Activated CD4-positive, alpha-beta memory T cell treated with anti-CD3 and anti-CD28 coated beads for 36 hours (primary cell): ENCODE measurements around the gene CBFA2T3. TPM values are rescaled to one million over a fixed set of nuclear protein-coding genes. Genes with fewer than 3 reads are reported as not detected.

Experiments used
- CTCF ChIA-PET: fragments of 350-600 bp; sonication (Branson Sonifier 250); formaldehyde crosslinking; loops from one replicate; lab custom pipeline; 2021; ENCODE audit warnings: antibody characterized with exemption, inconsistent platforms; lab: Charles Lee
- POLR2A ChIA-PET: fragments of 350-600 bp; sonication (Branson Sonifier 250); formaldehyde crosslinking; loops from one replicate; lab custom pipeline; 2021; ENCODE audit warnings: antibody characterized with exemption; lab: Charles Lee
- DNase-seq: peaks from one replicate; pipeline ENCODE4 v3.0.0-alpha.2; 2020
- H3K27ac Mint-ChIP-seq: one replicate; pipeline ENCODE4 v1.8.0; 2021; ENCODE audit warnings: mixed read lengths
- H3K27me3 Mint-ChIP-seq: one replicate; pipeline ENCODE4 v1.8.0; 2021; ENCODE audit warnings: mixed read lengths
- H3K36me3 Mint-ChIP-seq: one replicate; pipeline ENCODE4 v1.8.0; 2021; ENCODE audit warnings: mixed read lengths
- H3K4me1 Mint-ChIP-seq: one replicate; pipeline ENCODE4 v1.8.0; 2021; ENCODE audit warnings: low read depth, mixed read lengths
- H3K4me3 Mint-ChIP-seq: one replicate; pipeline ENCODE4 v1.8.0; 2021; ENCODE audit warnings: mild to moderate bottlenecking, mixed read lengths
- H3K9me3 Mint-ChIP-seq: one replicate; pipeline ENCODE4 v1.8.0; 2021; ENCODE audit warnings: mixed read lengths
- intact Hi-C: fragments of 100-400 bp; cut with micrococcal nuclease; formaldehyde crosslinking; loops from one replicate; pipeline ENCODE4 v1.15.1; 2023
- total RNA-seq, 2 experiments: library from RNA; stranded (reverse); gene quantifications; one replicate each; pipeline ENCODE4 v1.2.3, GENCODE V29; 2021

Gene CBFA2T3
- total RNA-seq, 2 experiments from 2014 or later, result 0.12 TPM; not detected in 1

DNA sequence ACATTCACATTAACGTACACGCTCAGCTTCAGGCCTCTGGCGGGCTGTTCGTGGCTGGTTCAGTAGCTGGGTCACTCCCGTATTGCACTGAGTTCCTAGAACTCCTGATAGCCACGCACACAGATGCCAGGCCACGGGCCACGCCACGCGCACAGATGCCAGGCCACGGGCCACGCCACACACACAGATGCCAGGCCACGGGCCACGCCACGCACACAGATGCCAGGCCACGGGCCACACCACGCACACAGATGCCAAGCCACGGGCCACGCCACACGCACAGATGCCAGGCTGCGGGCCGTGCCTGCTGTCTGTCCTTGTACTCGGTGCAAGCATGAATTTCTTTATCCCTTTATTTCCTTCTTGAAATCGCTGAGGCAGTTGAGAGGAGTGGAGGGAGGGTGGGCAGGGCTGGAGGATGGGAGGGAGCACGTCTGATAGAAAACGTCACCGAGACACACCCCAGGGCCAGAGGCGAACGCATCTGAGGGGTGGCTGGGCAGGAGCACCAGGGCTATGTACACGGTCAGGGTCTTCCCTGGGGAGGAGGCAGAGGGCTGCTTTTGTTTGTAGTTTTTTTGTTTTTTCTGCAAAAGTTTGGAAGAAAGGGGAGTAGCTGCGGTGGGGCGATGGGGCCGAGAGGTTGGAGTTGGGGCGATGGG, 101.9 kb downstream of the CBFA2T3 start:
- CTCF ChIA-PET, result interaction anchor here (1.4 kb wide), 1 partner anchor 17 kb away, joined by 3 read pairs; no protein-coding TSS in a partner anchor
- Mint-ChIP-seq H3K4me3 (no peak overlapping the region), H3K27me3 (peaks cover 11% of the 10 kb centered on the region), H3K9me3 (no peaks in the 10 kb centered on the region), H3K36me3 (no peaks in the 10 kb centered on the region), H3K27ac (no peak overlapping the region), H3K4me1 (peaks cover 5% of the 10 kb centered on the region)
- intact Hi-C loops, result no loop called here
- no peak for DNase-seq
- POLR2A ChIA-PET, result no interaction called here

GRCh38 chr16:88872650-88873331, 104.2 kb downstream of the CBFA2T3 start:
- Mint-ChIP-seq H3K4me1 (peaks cover 5% of the 10 kb centered on the region), H3K9me3 (no peaks in the 10 kb centered on the region), H3K36me3 (no peaks in the 10 kb centered on the region), H3K4me3 (no peak overlapping the region), H3K27me3 (peaks cover 11% of the 10 kb centered on the region), H3K27ac (no peak overlapping the region)
- ChIA-PET CTCF (no interaction called here), POLR2A (no interaction called here)
- no peak for DNase-seq
- intact Hi-C loops, result no loop called here

GRCh38 chr16:88871730-88872416, 105.1 kb downstream of the CBFA2T3 start:
- Mint-ChIP-seq H3K4me3 (no peak overlapping the region), H3K9me3 (no peaks in the 10 kb centered on the region), H3K4me1 (peaks cover 5% of the 10 kb centered on the region), H3K27ac (no peak overlapping the region), H3K27me3 (peaks cover 11% of the 10 kb centered on the region), H3K36me3 (no peaks in the 10 kb centered on the region)
- ChIA-PET CTCF (interaction anchor here (0.9 kb wide), 1 partner anchor 14 kb away, joined by 5 read pairs; the partner anchor contains the start of genes GALNS and TRAPPC2L), POLR2A (no interaction called here)
- intact Hi-C loops, result no loop called here
- DNase-seq, result no peak

DNA sequence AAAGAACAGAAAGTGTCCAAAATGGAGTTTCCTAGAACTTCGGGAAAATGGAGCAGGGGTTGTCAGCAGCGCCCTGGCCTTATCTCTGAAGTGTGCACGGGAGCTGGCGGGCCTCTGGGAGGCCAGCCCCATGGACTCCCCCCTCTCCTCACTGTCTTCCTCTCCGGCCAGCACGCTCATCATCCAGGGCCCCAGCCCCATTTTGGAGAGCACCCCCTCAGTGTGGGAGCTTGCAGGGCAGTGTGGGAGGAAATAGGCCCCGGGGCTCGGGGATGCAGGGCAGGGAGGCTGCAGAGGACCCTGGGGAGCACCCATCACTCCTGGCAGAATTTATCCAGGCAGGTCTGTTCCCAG, 105.7 kb downstream of the CBFA2T3 start:
- H3K27ac Mint-ChIP-seq, result no peak overlapping the region
- intact Hi-C loops, result no loop called here
- no peaks in the 10 kb centered on the region for H3K9me3 Mint-ChIP-seq
- no peaks in the 10 kb centered on the region for H3K36me3 Mint-ChIP-seq
- no peak for DNase-seq
- H3K4me3 Mint-ChIP-seq, result no peak overlapping the region
- H3K27me3 Mint-ChIP-seq, result peaks cover 11% of the 10 kb centered on the region
- POLR2A ChIA-PET, result no interaction called here
- peaks cover 5% of the 10 kb centered on the region for H3K4me1 Mint-ChIP-seq
- CTCF ChIA-PET, result interaction anchor here (0.9 kb wide), 1 partner anchor 14 kb away, joined by 5 read pairs; the partner anchor contains the start of genes GALNS and TRAPPC2L

GRCh38 chr16:88870608-88871348, 106.2 kb downstream of the CBFA2T3 start:
- H3K4me1 Mint-ChIP-seq, result peaks cover 5% of the 10 kb centered on the region

GRCh38 chr16:88869673-88869980, 107.4 kb downstream of the CBFA2T3 start:
- Mint-ChIP-seq H3K9me3 (no peaks in the 10 kb centered on the region), H3K4me1 (peaks cover 5% of the 10 kb centered on the region), H3K4me3 (no peak overlapping the region), H3K27ac (no peak overlapping the region), H3K36me3 (no peaks in the 10 kb centered on the region), H3K27me3 (peaks cover 10% of the 10 kb centered on the region)
- CTCF ChIA-PET, result no interaction called here
- intact Hi-C loops, result no loop called here
- DNase-seq, result no peak
- POLR2A ChIA-PET, result no interaction called here

More at GRCh38 chr16:88870608-88871348, 106.2 kb downstream of the CBFA2T3 start:
- Mint-ChIP-seq H3K27me3 (peaks cover 11% of the 10 kb centered on the region), H3K36me3 (no peaks in the 10 kb centered on the region), H3K27ac (no peak overlapping the region), H3K4me3 (no peak overlapping the region), H3K9me3 (no peaks in the 10 kb centered on the region)
- POLR2A ChIA-PET, result no interaction called here
- CTCF ChIA-PET, result interaction anchor here (0.9 kb wide), 1 partner anchor 13 kb away, joined by 5 read pairs; the partner anchor contains the start of genes GALNS and TRAPPC2L
- DNase-seq, result peak; percentile 14
- intact Hi-C loops, result no loop called here

- no peaks in the 10 kb centered on the region for H3K9me3 Mint-ChIP-seq
- H3K27me3 Mint-ChIP-seq, result peaks cover 10% of the 10 kb centered on the region
- H3K4me3 Mint-ChIP-seq, result no peak overlapping the region
- intact Hi-C loops, result no loop called here
- H3K36me3 Mint-ChIP-seq, result no peaks in the 10 kb centered on the region
- H3K4me1 Mint-ChIP-seq, result peaks cover 5% of the 10 kb centered on the region
- DNase-seq, result no peak
- CTCF ChIA-PET, result interaction anchor here (1.6 kb wide), 1 partner anchor 12 kb away, joined by 4 read pairs; no protein-coding TSS in a partner anchor
- POLR2A ChIA-PET, result no interaction called here
- no peak overlapping the region for H3K27ac Mint-ChIP-seq
These were observed 107.9 kb downstream of the CBFA2T3 start for GRCh38 chr16:88868974-88869672.

- Mint-ChIP-seq H3K9me3 (no peaks in the 10 kb centered on the region), H3K36me3 (no peaks in the 10 kb centered on the region), H3K4me3 (no peak overlapping the region), H3K27me3 (peaks cover 10% of the 10 kb centered on the region), H3K4me1 (peaks cover 5% of the 10 kb centered on the region), H3K27ac (no peak overlapping the region)
- intact Hi-C loops, result no loop called here
- ChIA-PET CTCF (interaction anchor here (1.6 kb wide), 1 partner anchor 10 kb away, joined by 4 read pairs; no protein-coding TSS in a partner anchor), POLR2A (no interaction called here)
- DNase-seq, result no peak
These were observed 109.3 kb downstream of the CBFA2T3 start for GRCh38 chr16:88867581-88868246.

- Mint-ChIP-seq H3K36me3 (peaks cover under 1% of the 10 kb centered on the region), H3K27ac (no peak within 1 kb of the TSS), H3K9me3 (no peaks in the 10 kb centered on the region), H3K4me3 (no peak within 1 kb of the TSS), H3K27me3 (peaks cover 9% of the 10 kb centered on the region), H3K4me1 (peaks cover 5% of the 10 kb centered on the region)
- intact Hi-C loops, result no loop called here
- CTCF ChIA-PET, result no interaction called here
- DNase-seq, result no peak
- POLR2A ChIA-PET, result no interaction called here
These were observed 110.7 kb downstream of the CBFA2T3 start, which contains the start of gene PABPN1L for GRCh38 chr16:88866151-88866920. TSS of gene PABPN1L (minus strand) at chr16:88866660. CDS start at chr16:88866606, 54 bp downstream.

- Mint-ChIP-seq H3K36me3 (peaks cover 4% of the 10 kb centered on the region), H3K27me3 (peaks cover 5% of the 10 kb centered on the region), H3K4me3 (no peak overlapping the region), H3K4me1 (peaks cover 2% of the 10 kb centered on the region), H3K9me3 (no peaks in the 10 kb centered on the region), H3K27ac (no peak overlapping the region)
- no peak for DNase-seq
- CTCF ChIA-PET, result interaction anchor here (1.5 kb wide), 1 partner anchor 50 kb away, joined by 3 read pairs; no protein-coding TSS in a partner anchor
- POLR2A ChIA-PET, result no interaction called here
- intact Hi-C loops, result no loop called here
These were observed 111.3 kb downstream of the CBFA2T3 start for GRCh38 chr16:88865742-88866141.
